AG09319 (cell line): ENCODE measurements around the gene ATP8B3.

Experiments used
- DNase-seq: peaks from one replicate; pipeline ENCODE4 v3.0.0-alpha.2; 2010; ENCODE audit warnings: low read depth; ENCODE audit errors: extremely low read depth
- TF ChIP-seq, protein P1 (sequence below): IDR thresholded peaks from 2 replicates; pipeline ENCODE4 v1.5.1; 2011; ENCODE audit warnings: low read depth, mild to moderate bottlenecking, inconsistent platforms, low read length, moderate library complexity

Gene ATP8B3

GRCh38 chr19:1837625-1838105, 25.6 kb upstream of the ATP8B3 start:
- TF ChIP-seq, protein P1, sequence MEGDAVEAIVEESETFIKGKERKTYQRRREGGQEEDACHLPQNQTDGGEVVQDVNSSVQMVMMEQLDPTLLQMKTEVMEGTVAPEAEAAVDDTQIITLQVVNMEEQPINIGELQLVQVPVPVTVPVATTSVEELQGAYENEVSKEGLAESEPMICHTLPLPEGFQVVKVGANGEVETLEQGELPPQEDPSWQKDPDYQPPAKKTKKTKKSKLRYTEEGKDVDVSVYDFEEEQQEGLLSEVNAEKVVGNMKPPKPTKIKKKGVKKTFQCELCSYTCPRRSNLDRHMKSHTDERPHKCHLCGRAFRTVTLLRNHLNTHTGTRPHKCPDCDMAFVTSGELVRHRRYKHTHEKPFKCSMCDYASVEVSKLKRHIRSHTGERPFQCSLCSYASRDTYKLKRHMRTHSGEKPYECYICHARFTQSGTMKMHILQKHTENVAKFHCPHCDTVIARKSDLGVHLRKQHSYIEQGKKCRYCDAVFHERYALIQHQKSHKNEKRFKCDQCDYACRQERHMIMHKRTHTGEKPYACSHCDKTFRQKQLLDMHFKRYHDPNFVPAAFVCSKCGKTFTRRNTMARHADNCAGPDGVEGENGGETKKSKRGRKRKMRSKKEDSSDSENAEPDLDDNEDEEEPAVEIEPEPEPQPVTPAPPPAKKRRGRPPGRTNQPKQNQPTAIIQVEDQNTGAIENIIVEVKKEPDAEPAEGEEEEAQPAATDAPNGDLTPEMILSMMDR = peak; percentile 97
- no peak for DNase-seq

- no peak for DNase-seq
- TF ChIP-seq, protein P1 = no peak
Observed at GRCh38 chr19:1837222-1837565, 25.1 kb upstream of the ATP8B3 start.

GRCh38 chr19:1836458-1837221, 24.6 kb upstream of the ATP8B3 start:
- TF ChIP-seq, protein P1 = no peak
- no peak for DNase-seq

- DNase-seq = no peak
- TF ChIP-seq, protein P1 = no peak
Observed at GRCh38 chr19:1833540-1833939, 21.5 kb upstream of the ATP8B3 start.

DNA sequence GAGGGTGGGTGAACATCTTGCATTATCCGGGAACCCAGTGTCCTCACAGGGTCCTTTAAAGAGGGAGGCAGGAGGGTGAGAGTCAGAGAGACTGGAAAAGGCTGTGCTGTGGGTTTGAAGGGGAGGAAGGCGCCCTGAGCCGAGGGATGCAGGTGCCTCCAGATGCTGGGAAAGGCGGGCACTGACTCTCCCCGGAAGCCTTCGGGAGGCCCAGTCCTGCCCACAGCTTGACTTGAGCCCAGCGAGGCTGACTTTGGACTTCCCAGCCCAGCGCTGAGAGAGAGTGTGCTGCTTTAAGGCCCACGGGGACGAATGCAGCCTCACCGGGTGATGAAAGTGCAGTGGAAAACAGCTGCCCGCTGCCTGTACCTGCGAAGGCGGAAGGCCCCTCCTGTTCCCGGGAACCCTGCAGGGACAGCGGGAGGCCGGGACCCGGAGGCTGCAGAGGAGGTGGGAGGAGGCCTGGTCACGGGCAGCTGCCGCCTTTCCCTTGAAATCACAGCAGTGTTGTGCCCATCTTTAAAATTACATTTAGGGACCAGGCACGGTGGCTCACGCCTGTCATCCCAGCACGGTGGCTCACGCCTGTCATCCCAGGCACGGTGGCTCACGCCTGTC, 20.1 kb upstream of the ATP8B3 start:
- DNase-seq = no peak
- TF ChIP-seq, protein P1 = no peak

GRCh38 chr19:1830978-1831377, 18.9 kb upstream of the ATP8B3 start:
- no peak for DNase-seq
- TF ChIP-seq, protein P1 = no peak

DNA sequence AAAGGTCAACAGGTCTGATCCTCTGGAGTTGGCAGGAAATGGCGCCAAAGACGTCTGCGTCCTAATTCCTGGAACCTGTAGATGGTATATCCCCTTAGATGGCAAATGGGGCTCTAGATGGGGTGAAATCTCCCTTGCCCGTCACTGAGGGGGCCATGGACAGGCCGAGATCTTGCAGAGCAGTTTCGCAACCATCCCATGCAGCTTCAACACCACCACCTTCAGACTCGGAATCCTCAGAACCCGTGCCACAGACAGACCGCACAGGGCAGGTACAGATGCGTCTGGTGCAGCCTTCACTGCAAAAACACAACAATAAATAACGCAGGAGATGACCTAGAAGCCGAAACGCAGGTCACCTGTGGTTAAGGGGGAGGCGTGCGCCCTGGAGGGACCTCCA, 18.5 kb upstream of the ATP8B3 start:
- no peak for DNase-seq
- TF ChIP-seq, protein P1 = no peak
